Fibroblast of skin of right biceps (primary cell): Measurements from ENCODE around the gene SLC4A4.
"Not testable (repeated sequence)": the region's sequence is repeated elsewhere in the genome, so short reads cannot be mapped to it uniquely, and the experiment has no call there.

Experiments
- DNase-seq: peaks from one replicate; pipeline ENCODE4 v3.0.0-alpha.2; 2013

SLC4A4 gene

DNA sequence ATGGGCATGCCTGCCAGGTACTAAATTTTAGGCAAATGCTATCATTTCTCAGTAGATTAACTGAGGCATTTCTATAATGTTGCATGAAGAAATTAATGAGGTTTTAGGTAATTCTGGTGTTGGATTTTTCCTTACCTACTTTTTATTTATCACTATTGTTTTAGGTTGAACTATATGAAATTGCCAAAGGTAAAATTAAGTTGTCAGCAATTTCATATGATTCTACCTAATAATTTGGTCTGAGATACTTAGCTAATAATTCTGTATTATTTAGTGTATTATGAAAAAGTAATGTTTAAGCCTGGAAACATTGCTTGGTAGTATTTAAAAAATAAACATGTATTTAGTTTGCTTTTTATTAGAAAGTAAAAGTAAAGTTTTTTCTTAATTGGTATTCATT, 22.7 kb downstream of the SLC4A4 start:
- DNase-seq = no peak

DNA sequence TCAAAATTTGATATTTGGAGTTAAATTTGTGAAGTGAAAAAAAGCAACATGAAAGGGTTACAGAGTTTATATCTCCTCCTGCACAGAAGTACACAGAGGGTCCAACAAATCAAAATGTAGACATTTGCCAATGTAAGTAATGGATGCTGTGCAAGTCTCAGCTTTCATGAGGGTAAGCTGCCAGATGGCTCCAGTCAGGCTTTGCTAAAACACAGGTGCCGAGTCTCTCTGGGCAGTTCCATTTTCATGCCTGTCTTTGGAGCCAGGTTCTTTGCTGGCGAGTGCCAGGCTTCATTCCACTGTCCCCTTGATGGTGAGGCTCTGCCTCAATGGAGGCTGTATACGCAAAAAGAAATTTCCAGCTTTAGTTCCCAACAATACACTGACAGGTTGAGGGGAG, 27.9 kb downstream of the SLC4A4 start:
- no peak for DNase-seq

DNA sequence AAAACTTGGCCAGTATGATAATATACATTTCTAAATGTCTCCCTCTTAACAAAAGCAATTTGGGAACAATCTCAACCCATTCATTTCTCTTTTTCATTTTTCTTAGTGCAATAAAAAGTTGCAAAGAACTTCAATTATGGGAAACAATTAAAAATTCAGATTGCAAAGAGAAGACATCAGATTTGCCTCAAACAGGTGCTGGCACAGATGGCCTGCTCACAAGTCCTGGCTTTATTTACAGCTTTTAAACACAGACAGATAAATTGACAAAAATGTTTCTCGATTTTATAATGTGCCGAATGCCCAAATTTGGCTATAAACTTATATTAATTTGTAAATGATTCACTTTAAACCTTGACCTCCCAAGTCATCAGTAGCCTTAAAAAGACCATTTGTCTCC, 28.7 kb downstream of the SLC4A4 start:
- DNase-seq = no peak

DNA sequence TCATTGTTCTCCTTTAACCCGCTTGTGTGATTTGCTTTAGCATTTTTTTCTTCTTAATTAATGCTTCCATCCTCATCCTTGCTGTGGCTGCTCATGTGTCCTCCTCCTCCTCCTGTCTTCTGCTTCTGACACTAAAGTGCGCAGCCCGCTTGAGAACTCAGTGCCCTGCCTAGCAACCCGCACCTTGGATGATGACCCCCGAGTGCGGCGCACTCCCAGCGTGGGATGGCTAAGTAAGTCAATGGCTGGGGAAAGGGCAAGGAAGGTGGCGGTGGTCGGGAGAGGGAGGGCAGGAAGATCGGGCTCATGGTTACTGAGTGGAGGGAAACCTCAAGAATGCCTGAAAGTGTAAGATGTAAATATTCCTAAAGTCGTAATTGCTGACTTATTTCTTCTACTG, 30.1 kb downstream of the SLC4A4 start:
- DNase-seq = no peak

DNA sequence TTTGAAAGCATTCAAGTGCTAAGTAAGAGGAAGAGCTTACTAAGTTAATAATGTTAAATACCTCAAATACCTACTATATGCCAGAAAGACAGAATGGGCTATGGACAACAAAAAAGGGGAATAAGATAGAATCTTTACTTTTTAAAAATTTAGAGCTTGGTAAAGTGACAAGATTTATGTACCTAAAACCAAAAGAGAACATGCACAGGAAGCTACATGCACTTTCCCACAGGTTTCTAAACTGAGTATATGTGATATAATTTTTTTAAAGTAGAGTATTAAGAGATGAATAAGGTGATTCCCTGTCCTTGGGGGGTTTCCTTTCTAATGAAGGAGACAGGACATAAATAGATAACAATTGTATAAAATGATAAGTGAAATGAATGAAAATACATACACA, 30.7 kb downstream of the SLC4A4 start:
- DNase-seq = no peak

DNA sequence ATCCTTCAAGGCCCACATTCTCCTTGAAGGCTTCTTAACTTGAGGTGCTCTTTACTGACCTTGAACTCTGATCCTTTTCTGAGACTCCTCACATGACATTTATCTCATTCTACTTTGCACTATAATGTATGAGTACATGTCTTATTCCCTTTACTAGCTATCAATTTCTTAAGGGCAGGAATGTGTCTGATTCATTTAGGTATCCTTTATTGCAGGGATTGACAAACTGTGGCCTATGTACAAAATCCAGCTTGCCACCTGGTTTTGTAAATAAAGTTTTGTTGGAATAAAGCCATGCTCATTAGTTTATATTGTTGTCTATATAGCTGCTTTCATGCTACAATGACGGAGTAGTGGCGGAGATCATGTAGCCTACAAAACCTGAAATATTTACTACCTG, 36.7 kb downstream of the SLC4A4 start:
- no peak for DNase-seq

DNA sequence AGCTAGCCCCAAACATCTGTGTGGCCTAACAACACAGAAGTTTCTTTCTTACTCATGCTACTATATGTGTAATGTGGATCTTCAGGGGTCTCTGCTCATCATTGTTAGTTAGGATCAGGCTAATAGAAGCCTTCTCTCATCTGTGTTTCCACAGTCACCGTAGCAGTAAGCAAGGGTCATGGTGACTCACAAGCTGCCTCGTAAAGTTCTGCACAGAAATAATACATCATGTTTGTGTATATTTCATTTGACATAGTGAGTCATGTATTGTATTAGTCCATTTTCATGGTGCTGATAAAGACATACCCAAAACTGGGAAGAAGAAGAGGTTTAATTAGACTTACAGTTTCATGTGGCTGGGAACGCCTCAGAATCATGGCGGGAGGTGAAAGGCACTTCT, 38.7 kb downstream of the SLC4A4 start:
- peak; percentile 87 for DNase-seq

DNA sequence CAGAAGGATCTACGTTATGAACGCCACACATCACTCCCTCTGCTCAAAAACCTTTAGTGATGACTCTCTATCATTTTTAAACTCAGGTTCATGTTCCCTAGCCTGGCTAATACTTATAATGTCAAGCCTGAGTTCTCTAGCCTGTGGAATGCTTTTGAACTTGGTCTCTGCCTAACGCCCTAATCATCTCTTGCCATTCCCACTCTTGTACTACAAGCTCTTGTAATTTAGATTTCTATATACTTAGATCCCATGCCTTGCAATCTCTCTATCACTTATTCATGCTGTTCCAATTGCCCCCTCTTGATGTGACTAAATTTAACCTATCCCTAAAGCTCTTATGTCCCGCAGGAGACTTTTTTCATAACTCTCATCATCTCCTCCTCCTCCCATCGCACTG, 40.3 kb downstream of the SLC4A4 start:
- DNase-seq = no peak

DNA sequence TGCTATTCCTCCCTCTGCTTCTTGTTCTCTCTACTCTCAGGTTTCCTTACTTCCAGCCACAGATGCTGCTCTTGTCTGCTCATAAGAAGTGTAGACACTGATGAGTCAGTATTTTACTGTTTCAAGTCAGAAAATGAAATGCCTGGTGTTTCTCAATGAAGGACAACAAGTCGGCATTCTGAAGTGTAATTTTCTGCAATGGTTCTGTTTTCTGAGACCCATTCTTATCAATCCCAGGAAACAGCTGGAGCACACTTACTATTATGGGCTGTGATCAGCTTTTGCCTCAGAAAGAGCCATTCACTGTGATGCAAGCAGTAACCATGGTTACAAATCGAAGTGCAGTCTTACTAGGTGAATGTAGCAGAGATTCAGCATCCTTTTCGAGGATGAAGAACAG, 42.0 kb downstream of the SLC4A4 start:
- peak; percentile 56 for DNase-seq

DNA sequence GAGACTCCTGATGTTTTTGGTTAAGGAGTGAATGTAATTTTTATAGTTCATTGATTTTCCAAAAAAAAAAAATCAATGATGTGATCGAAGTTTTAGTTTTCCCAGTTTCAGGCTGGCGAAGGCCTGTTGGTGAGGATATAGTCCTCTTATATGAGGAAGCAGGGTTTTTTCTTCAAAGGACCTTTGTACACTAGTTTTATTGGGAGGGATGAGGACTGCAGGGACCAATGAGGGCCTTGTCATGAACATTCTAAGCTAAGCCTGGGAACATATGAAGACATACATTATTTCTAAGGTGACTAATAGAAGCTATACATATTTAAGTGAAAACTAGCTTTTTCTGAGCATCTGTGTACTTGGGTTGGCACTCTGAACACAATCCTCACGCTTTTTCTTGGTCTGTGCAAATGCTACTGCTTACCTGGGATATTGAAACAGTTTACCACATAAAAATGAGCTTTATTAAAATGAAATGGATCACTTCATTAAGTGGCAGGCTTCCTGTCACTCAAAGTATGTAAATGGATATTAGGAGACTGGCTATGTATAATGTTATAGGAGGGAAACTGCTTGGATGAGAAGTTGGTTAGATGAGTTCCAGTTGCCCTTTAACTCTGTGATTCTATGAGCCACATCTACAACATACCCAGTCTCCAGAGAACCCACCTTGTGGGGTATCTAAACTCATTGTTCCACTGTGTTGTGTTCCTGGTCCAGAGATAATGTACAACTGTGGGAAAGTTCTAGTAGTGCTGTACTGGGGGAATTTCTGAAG, 43.5 kb downstream of the SLC4A4 start:
- DNase-seq = no peak

DNA sequence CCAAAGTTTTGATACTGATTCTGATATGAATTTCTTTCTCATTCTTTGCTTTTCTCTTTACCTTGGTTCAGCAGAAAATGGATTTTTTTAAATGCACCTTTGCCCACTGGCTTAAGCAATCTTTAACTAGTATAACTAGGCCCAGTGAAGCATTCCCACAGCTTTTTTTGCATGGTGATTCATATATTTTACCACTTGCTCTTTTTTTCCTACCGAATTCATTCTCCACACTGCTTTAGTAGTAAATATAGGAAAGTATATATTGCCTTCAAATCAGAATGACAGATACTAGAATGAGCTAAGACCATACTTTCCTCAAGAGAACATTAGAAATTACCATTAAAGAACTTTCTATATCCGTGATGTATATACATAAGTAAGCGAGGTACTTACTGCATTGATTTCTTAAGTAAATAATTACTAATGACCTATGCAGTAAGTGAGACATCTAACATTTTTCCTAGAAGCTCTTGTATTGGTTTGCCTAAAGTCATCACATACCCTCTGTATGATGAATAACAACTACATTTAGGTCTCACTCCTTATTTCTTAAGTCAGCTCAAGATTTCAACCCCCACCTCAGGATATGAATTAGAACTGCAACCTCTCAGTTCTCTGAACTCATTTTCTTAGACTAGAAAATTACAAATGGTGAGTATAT, 44.2 kb downstream of the SLC4A4 start:
- DNase-seq = peak; percentile 8

DNA sequence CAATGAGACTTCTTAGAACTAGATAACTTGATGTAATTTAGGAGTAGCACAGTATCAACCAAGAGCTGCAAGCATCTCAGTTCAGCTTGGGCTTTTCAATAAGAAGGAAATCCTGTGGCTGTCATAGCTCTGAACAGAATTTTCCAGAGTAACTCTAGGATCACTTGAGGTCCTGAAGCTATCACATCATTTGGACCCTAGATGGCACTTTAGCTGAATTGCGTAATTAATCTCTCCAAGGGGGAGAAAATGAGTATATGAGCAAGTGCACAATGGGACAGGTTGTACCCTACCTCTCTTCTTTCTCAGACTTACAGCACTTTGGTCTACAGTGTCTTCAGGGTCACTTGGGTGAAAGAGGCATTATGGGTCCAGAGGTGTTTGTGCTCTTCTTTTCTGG, 45.2 kb downstream of the SLC4A4 start:
- DNase-seq = no peak

DNA sequence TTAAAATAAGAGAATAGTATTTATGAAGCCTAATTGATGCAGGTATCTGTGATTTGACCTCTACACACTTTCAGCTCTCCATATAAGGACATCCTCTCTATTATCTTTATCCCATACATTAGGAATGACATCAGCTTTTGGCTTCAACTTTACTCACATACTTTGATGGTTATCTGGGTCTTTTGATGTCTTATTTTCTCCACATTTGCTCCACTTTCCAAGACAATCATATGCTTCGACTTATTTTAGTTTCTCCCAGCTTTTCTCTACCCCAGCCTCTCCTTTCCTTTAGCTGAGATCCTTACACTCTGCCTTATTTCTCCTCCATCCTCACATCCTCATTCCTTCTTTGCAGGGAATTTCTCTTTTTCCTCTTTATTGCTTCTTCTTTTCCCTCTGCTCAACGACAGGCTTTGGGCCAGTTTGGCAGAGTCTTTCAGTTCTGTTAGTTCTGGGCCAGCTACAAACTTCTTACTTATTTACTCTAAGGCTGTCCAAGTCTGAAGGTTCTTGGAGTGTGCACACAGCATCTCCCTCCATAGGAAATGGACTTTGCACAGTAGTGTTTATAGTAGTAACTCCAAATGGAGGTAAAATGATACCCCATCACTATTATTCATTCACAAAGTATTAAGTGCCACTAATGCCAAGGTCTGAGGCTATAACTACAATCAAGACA, 50.5 kb downstream of the SLC4A4 start:
- peak; percentile 77 for DNase-seq

DNA sequence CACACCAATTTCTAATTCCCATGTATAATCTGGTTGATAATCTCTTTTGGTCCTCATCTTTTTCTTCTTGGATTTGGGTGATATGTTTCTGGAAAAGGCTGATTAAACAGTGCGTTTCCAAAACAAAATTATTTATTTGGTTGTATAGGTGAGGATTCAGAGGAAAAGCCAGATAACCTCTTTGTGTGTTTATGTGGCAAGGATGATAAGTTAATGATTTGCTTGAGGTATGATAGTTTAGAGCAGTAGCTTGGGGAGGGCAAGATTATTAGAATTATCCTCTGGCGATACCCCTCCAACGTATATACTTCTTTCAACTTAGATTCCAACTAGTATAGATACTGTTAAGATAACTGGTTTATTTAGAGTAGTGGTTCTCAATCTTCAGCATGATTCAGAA, 53.3 kb downstream of the SLC4A4 start:
- no peak for DNase-seq

DNA sequence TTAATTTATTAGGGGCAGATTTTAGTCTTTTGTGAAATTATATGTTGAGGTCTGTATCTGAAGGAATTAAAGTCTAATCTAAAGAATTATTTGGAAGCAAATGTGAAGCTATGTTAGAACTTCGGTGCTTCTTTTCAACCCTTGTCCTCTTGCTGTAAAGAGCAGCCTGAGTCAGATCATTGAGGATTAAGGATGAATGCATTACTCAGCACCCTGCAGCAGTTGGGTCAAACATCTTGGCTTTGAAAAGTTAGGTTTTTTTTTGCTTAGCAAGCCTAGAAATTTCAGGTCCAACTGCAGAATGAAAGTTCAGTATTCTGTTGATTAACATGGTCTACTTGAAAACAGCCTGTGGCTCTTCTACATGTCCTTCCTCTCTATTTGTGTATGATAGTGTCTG, 57.6 kb downstream of the SLC4A4 start:
- peak; percentile 63 for DNase-seq

DNA sequence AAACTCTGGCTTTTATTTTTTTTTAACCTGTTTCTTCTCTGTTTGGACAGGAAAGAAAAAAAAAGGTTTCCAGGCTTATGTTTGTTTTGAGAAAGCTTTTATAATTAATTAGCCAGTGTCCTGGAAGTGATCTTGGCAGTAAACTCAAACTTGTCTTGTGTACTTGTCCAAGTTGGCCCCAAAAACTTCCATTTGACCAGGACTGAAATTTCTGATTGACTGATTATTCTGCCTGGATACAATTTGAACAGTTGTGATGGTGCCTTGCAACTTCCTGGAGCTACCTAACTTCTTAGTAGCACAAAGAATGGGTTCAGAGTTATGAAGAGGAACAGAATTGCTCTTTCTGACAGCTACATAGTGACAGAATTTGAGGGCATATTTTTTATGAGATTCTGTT, 62.0 kb downstream of the SLC4A4 start:
- DNase-seq = no peak

DNA sequence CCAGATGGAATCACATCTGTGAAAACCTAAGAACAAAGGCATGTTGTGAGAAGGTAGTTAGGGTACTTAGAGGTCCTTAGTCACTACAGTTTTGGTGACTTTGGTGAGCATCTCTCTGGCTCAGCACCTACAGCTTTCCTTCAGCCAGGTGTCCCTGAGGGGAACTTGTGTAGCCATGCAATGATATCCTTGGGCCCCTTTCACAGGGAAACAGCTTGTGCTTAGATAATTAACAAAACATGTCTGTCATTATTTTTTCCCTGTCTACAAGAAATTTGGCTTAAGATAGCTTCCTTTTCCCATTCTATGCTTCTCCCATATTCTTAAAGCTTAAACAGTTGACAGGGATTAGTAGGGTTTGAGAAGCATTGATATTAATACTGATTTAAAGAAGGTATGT, 63.8 kb downstream of the SLC4A4 start:
- DNase-seq = no peak

DNA sequence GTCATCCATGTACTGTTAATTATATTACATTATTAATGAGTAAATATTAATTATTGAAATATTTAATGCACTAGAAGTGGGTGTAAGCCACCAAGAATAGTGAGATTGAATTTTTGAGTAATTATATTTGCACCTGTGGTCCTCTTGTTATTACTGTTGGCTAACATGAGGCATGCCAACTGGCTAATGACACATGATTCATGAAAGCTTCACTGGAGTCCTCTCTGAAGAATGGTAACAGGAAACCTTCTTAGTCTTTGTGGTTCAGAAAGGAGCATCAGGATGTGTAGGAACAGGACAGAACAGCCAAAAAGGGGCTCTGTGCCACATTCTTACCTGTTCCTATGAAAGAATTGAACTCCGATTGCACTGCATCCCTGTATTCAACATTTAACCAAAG, 65.2 kb downstream of the SLC4A4 start:
- DNase-seq = no peak

DNA sequence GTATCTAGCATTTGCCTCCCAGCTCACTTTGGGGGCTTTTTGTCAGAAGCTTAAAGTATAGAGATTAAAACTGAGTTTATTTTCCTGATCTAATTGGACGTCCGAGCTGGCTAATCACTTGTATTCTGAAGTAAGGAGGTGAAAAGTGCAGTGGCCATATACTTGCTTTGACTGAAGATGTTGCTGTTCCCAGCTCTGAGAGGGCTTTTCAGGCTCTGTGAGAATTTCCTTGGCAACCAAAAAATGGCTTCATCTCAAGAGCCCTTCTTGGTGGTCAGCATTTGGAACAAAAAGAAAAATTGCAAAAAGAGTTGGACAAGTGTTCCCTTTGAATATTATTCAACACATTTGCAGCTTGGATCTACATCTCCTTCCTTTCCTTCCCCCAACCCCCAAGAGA, 67.0 kb downstream of the SLC4A4 start:
- DNase-seq = no peak

DNA sequence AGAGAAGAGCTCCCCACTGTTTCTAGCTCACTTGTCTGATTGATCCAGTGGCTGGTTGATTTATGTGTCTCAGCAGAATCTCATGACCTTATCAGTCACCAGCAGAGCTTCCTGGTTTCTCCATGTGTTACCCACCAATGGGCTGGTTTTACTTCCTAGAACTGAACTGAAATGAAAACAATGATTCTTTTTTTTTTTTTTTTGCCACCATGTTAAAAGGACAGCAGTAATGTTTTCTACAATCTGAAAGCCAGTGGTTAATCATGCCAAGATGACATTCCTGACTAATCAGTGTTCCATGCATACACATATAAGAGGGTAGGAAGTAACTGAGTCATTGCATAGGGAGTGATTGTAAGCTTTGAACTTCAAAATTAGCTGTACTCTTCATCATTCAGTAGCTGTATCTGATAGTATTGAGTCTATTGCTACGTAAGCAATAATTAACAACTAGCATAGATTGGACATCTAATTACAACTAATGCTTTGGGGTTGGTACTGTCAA, 67.7 kb downstream of the SLC4A4 start:
- peak; percentile 79 for DNase-seq

DNA sequence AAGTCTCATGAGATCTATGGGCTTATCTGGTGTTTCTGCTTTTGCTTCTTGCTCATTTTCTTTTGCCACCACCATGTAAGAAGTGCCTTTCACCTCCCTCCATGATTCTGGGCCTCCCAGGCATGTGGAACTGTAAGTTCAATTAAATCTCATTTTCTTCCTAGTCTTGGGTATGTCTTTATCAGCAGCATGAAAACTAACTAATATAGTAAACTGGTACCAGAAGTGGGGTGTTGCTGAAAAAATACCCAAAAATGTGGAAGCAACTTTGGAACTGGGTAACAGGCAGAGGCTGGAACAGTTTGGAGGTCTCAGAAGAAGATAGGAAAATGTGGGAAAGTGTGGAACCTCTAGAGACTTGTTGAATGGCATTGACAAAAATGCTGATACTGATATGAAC, 70.1 kb downstream of the SLC4A4 start:
- DNase-seq = not testable (repeated sequence)

DNA sequence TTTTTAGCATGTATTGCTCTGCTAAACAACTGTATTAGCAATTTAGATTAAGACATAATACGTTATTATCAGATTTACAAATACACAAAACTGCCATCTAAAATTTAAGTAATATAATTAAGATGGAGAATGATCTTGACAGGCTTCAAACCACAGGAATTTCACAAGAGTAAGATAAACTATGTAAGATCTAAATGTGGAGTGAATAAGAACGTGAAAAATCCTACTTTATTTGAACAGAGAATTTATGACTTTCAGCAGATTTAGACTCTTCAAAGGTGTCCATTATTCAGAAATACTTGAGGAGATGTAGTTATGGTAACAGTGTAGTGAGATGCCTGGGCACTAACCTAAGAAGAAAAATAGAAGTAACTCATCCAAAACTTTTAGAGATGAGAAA, 73.2 kb downstream of the SLC4A4 start:
- DNase-seq = peak; percentile 83

DNA sequence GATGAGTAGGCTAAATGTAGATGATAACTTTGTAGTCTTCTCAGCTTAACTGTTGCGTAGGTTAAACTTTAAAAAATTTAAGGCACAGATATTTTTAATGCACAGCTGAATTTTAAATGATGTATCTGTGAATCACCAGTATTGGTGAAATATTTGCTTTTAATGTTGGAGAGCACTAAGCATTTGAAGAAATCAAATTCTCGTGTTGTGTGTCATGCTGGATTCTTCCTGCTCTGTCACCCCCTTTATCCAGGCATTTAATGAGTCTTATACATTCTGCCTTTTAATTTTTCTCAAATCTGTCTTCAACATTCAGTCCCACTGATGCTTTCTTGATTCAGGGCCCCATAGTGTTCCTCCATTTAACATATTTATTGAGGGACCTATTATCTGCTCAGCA, 76.7 kb downstream of the SLC4A4 start:
- peak; percentile 71 for DNase-seq

DNA sequence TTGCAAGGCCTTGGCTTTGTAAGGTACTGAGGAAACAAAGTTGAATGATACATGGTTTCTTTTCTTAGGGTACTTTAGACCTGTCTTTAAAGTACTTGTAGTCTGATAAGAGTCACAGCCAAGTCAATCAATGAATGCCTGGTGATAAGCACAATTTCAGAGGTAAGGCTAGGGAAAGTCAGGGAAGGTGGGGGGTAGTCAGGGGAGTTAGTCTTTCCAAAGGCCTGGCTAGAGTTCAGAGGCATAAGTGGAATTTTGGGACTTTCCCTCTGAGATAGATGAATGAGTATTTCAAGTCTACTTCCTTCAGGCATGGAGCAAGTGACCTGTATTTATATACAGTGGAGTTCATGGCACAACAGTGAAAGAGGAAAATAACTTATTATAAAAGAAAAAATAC, 78.3 kb downstream of the SLC4A4 start:
- no peak for DNase-seq
